T-helper 1 cell (primary cell): ENCODE measurements around the gene HSBP1L1.

Experiments used
- DNase-seq, 5 donors: peaks; one replicate each; pipeline ENCODE4 v3.0.0-alpha.2; 2012 to 2020

Gene HSBP1L1

GRCh38 chr18:79961527-79962291, 2.7 kb upstream of the HSBP1L1 start:
- no peak for DNase-seq

- DNase-seq: no peak
These were observed 2.1 kb upstream of the HSBP1L1 start for GRCh38 chr18:79962311-79962710.

GRCh38 chr18:79962835-79963657, 1.4 kb upstream of the HSBP1L1 start:
- DNase-seq: peak in 3 of 5 donors; percentile 40 to 67 (median 40)

GRCh38 chr18:79963658-79964329, 649 bp upstream of the HSBP1L1 start:
- no peak for DNase-seq

GRCh38 chr18:79965119-79965902, 868 bp downstream of the HSBP1L1 start:
- peak in 1 of 5 donors; percentile 24 for DNase-seq

GRCh38 chr18:79970419-79971133, 6.1 kb downstream of the HSBP1L1 start:
- DNase-seq: no peak

GRCh38 chr18:79971211-79971952, 6.9 kb downstream of the HSBP1L1 start:
- DNase-seq: no peak

GRCh38 chr18:79971986-79972385, 7.5 kb downstream of the HSBP1L1 start:
- DNase-seq: no peak

GRCh38 chr18:79972720-79973119, 8.3 kb downstream of the HSBP1L1 start:
- no peak for DNase-seq

GRCh38 chr18:79973517-79973916, 9.1 kb downstream of the HSBP1L1 start:
- no peak for DNase-seq

GRCh38 chr18:79974025-79974654, 9.7 kb downstream of the HSBP1L1 start:
- no peak for DNase-seq

- no peak for DNase-seq
These were observed 10.6 kb downstream of the HSBP1L1 start for GRCh38 chr18:79975043-79975442.

- DNase-seq: no peak
These were observed 11.7 kb downstream of the HSBP1L1 start for GRCh38 chr18:79975985-79976680.

- no peak for DNase-seq
These were observed 15.4 kb downstream of the HSBP1L1 start for GRCh38 chr18:79979843-79980242.

- no peak for DNase-seq
These were observed 16.1 kb downstream of the HSBP1L1 start for GRCh38 chr18:79980585-79980984.

- peak in 1 of 5 donors; percentile 40 for DNase-seq
These were observed 18.3 kb downstream of the HSBP1L1 start for GRCh38 chr18:79982736-79983135.

- no peak for DNase-seq
These were observed 18.8 kb downstream of the HSBP1L1 start for GRCh38 chr18:79983253-79983652.

GRCh38 chr18:79983793-79984192, 19.4 kb downstream of the HSBP1L1 start:
- no peak for DNase-seq

- no peak for DNase-seq
These were observed 20.7 kb downstream of the HSBP1L1 start for GRCh38 chr18:79985172-79985571.

- no peak for DNase-seq
These were observed 22.3 kb downstream of the HSBP1L1 start for GRCh38 chr18:79986726-79987125.
